Embryonic facial prominence (tissue), 1 donor: Measurements from ENCODE around the gene KCNH2.

Experiments
- DNase-seq: peaks from one replicate; pipeline ENCODE4 v3.0.0-alpha.2; 2016; ENCODE audit errors: extremely low spot score

The KCNH2 gene

GRCh38 chr7:150959739-150960734 is 18.1 kb downstream of the KCNH2 start:
- no peak for DNase-seq

GRCh38 chr7:150959081-150959480 is 19.0 kb downstream of the KCNH2 start:
- no peak for DNase-seq

- DNase-seq: no peak
Measured at GRCh38 chr7:150958597-150958996, 19.5 kb downstream of the KCNH2 start.

- no peak for DNase-seq
Measured at GRCh38 chr7:150958062-150958552, 20.0 kb downstream of the KCNH2 start.

GRCh38 chr7:150957133-150958020 is 20.7 kb downstream of the KCNH2 start:
- no peak for DNase-seq

- no peak for DNase-seq
Measured at GRCh38 chr7:150956395-150957132, 21.6 kb downstream of the KCNH2 start.

- DNase-seq: no peak
Measured at GRCh38 chr7:150955519-150956394, 22.4 kb downstream of the KCNH2 start.

GRCh38 chr7:150954986-150955518 is 23.1 kb downstream of the KCNH2 start:
- no peak for DNase-seq

- DNase-seq: no peak
Measured at GRCh38 chr7:150954201-150954985, 23.7 kb downstream of the KCNH2 start.

- no peak for DNase-seq
Measured at GRCh38 chr7:150953061-150953997, 24.8 kb downstream of the KCNH2 start.

GRCh38 chr7:150952331-150953050 is 25.6 kb downstream of the KCNH2 start:
- no peak for DNase-seq

- no peak for DNase-seq
Measured at GRCh38 chr7:150951521-150951920, 26.6 kb downstream of the KCNH2 start.

GRCh38 chr7:150951181-150951520 is 27.0 kb downstream of the KCNH2 start:
- no peak for DNase-seq

GRCh38 chr7:150950496-150951180 is 27.5 kb downstream of the KCNH2 start:
- no peak for DNase-seq

- no peak for DNase-seq
Measured at GRCh38 chr7:150949971-150950491, 28.1 kb downstream of the KCNH2 start.

- DNase-seq: no peak
Measured at GRCh38 chr7:150949564-150949963, 28.6 kb downstream of the KCNH2 start.

GRCh38 chr7:150948791-150949251 is 29.3 kb downstream of the KCNH2 start:
- no peak for DNase-seq
